HepG2 (cell line): ENCODE results near the gene ABCB8. TPM values are rescaled to one million over a fixed set of nuclear protein-coding genes. Genes with fewer than 3 reads are reported as not detected.

ENCODE experiments used
- EHMT2 ChIP-seq: fragments of 200-600 bp; sonication (generic); IDR thresholded peaks from 2 replicates; pipeline ENCODE4 v1.7.0; 2017; ENCODE audit warnings: antibody characterized with exemption, low read depth, low read length, borderline replicate concordance
- ETS1 ChIP-seq: sonication (generic); formaldehyde crosslinking; IDR thresholded peaks from 2 replicates; pipeline ENCODE4 v1.4.0; 2020; ENCODE audit warnings: missing genetic modification reagents
- HHEX ChIP-seq: IDR thresholded peaks from 2 replicates; pipeline ENCODE4 v1.6.1; 2016; ENCODE audit warnings: control low read depth
- HOMEZ ChIP-seq: IDR thresholded peaks from 2 replicates; pipeline ENCODE4 v1.6.1; 2016; ENCODE audit warnings: low read depth
- MTERF4 ChIP-seq: sonication (generic); formaldehyde crosslinking; IDR thresholded peaks from 2 replicates; pipeline ENCODE4 v1.8.0; 2023; ENCODE audit warnings: mild to moderate bottlenecking, missing genetic modification reagents
- ONECUT2 ChIP-seq: sonication (generic); formaldehyde crosslinking; IDR thresholded peaks from 2 replicates; pipeline ENCODE4 v1.4.0; 2020; ENCODE audit warnings: missing genetic modification reagents
- PLSCR1 ChIP-seq: sonication (generic); formaldehyde crosslinking; IDR thresholded peaks from 2 replicates; pipeline ENCODE4 v1.5.0; 2020; ENCODE audit warnings: missing genetic modification reagents, mild to moderate bottlenecking, borderline replicate concordance
- PRMT3 ChIP-seq: sonication (generic); formaldehyde crosslinking; IDR thresholded peaks from 2 replicates; pipeline ENCODE4 v1.8.1; 2022; ENCODE audit warnings: low read depth, mild to moderate bottlenecking, moderate library complexity, missing genetic modification reagents, borderline replicate concordance
- SMYD3 ChIP-seq: sonication (generic); formaldehyde crosslinking; IDR thresholded peaks from 2 replicates; pipeline ENCODE4 v1.8.1; 2023; ENCODE audit warnings: mild to moderate bottlenecking, missing genetic modification reagents
- TCF12 ChIP-seq, 2 experiments: fragments of 450-650 bp in 1 of 2; sonication (generic) in 1 of 2; formaldehyde crosslinking in 1 of 2; IDR thresholded peaks; 2 replicates each; pipeline versions ENCODE4 v1.6.1 to v1.8.0; 2017 to 2022; ENCODE audit warnings: antibody characterized with exemption in 1 of 2, mild to moderate bottlenecking in 1 of 2, missing genetic modification reagents in 1 of 2, moderate library complexity in 1 of 2
- TGIF2 ChIP-seq: IDR thresholded peaks from 2 replicates; pipeline ENCODE4 v1.6.1; 2016; ENCODE audit warnings: control low read depth, missing compliant biosample characterization
- XBP1 ChIP-seq: sonication (generic); formaldehyde crosslinking; IDR thresholded peaks from 2 replicates; pipeline ENCODE4 v1.5.0; 2020; ENCODE audit warnings: missing genetic modification reagents
- ZBTB46 ChIP-seq: sonication (generic); formaldehyde crosslinking; IDR thresholded peaks from 2 replicates; pipeline ENCODE4 v1.4.0; 2020; ENCODE audit warnings: mild to moderate bottlenecking, missing genetic modification reagents, borderline replicate concordance
- ZNF160 ChIP-seq: sonication (generic); formaldehyde crosslinking; IDR thresholded peaks from 2 replicates; pipeline ENCODE4 v1.8.0; 2022; ENCODE audit warnings: mild to moderate bottlenecking, inconsistent platforms, missing genetic modification reagents
- ZNF264 ChIP-seq: sonication (generic); formaldehyde crosslinking; IDR thresholded peaks from 2 replicates; pipeline ENCODE4 v1.4.0; 2020; ENCODE audit warnings: missing genetic modification reagents
- ZNF281 ChIP-seq: sonication (generic); formaldehyde crosslinking; IDR thresholded peaks from 2 replicates; pipeline ENCODE4 v1.4.0; 2020; ENCODE audit warnings: missing genetic modification reagents, borderline replicate concordance
- ZNF431 ChIP-seq: sonication (generic); formaldehyde crosslinking; IDR thresholded peaks from 2 replicates; pipeline ENCODE4 v1.9.0; 2022; ENCODE audit warnings: missing genetic modification reagents, low read depth, mild to moderate bottlenecking, borderline replicate concordance
- ZNF615 ChIP-seq: sonication (generic); formaldehyde crosslinking; IDR thresholded peaks from 2 replicates; pipeline ENCODE4 v1.5.0; 2020; ENCODE audit warnings: mild to moderate bottlenecking, missing genetic modification reagents, borderline replicate concordance
- ZNF7 ChIP-seq: IDR thresholded peaks from 2 replicates; pipeline ENCODE4 v1.6.1; 2016; ENCODE audit warnings: missing biosample characterization, missing genetic modification reagents
- ZNF766 ChIP-seq: sonication (generic); formaldehyde crosslinking; IDR thresholded peaks from 2 replicates; pipeline ENCODE4 v1.5.0; 2020; ENCODE audit warnings: missing genetic modification reagents, borderline replicate concordance
- polyA plus RNA-seq, 8 experiments: library from polyadenylated mRNA; depleted of rRNA in 3 of 8; stranded (reverse) in 7 of 8; unstranded in 1 of 8; fragments of >200 nt; fragmentation: Illumina TruSeq in 4 of 8; extraction: Trizol in 4 of 8; gene quantifications; 2 replicates each; pipeline versions ENCODE4 v1.2.1 to v1.2.3, GENCODE V29; 2011 to 2016; ENCODE audit warnings: low read depth in 4 of 8, missing spikeins in 1 of 8, mixed read lengths in 1 of 8; ENCODE audit not compliant: insufficient read depth in 1 of 8
- total RNA-seq, 5 experiments: library from RNA; depleted of rRNA; stranded (reverse); fragments of >200 nt; fragmentation: Illumina TruSeq; extraction: Trizol; gene quantifications; 2 replicates each; pipeline ENCODE4 v1.2.3, GENCODE V29; 2016; ENCODE audit warnings: low read depth in 1 of 5

Gene ABCB8
- total and polyA plus RNA-seq, 2 of the 13 experiments (the other 11 are each of a cell fraction or from before 2014, with no cell fraction given): 6.6 to 16.7 TPM

- no peak for TF ChIP-seq ZNF160 (CRISPR knock-in tag)
- no peak for TF ChIP-seq PLSCR1
- no peak for TF ChIP-seq PRMT3
- no peak for TF ChIP-seq ZNF766 (CRISPR knock-in tag)
- TF ChIP-seq XBP1 (CRISPR knock-in tag): no peak
- TF ChIP-seq HHEX (CRISPR knock-in tag): no peak
- no peak for TF ChIP-seq ETS1 (CRISPR knock-in tag)
- no peak for TF ChIP-seq SMYD3
- TF ChIP-seq TCF12 (IDR thresholded peaks at IDR 0.05): no peak
- TF ChIP-seq TCF12 (CRISPR knock-in tag; IDR thresholded peaks at IDR 0.05): no peak
- no peak for TF ChIP-seq ZNF615 (CRISPR knock-in tag)
- TF ChIP-seq ZNF281 (CRISPR knock-in tag): 0 out of 2 replicates have a peak, but pooled peaks have one; percentile 43
- TF ChIP-seq ZNF431 (CRISPR knock-in tag): no peak
- no peak for TF ChIP-seq MTERF4 (CRISPR knock-in tag)
- TF ChIP-seq ZNF264 (CRISPR knock-in tag): no peak
- TF ChIP-seq ZBTB46: no peak
- TF ChIP-seq ZNF7 (CRISPR knock-in tag): no peak
- TF ChIP-seq ONECUT2 (CRISPR knock-in tag): no peak
- no peak; the same call in 1 of the 2 replicates for TF ChIP-seq TGIF2 (CRISPR knock-in tag)
- no peak for TF ChIP-seq EHMT2
- TF ChIP-seq HOMEZ: no peak
These were observed 55.0 kb downstream of the ABCB8 start, which contains the start of gene TMUB1 (continued) for GRCh38 chr7:151083071-151083823.
